GM18873 (cell line): ENCODE measurements around the gene MTX1.

Experiments used
- ATAC-seq: cut with Tn5 transposase; IDR thresholded peaks from one replicate; pipeline ENCODE4 v1.9.1; 2021; ENCODE audit warnings: mild to moderate bottlenecking, moderate library complexity, moderate number of reproducible peaks; ENCODE audit not compliant: unreplicated experiment, low FRiP score

Gene MTX1

DNA sequence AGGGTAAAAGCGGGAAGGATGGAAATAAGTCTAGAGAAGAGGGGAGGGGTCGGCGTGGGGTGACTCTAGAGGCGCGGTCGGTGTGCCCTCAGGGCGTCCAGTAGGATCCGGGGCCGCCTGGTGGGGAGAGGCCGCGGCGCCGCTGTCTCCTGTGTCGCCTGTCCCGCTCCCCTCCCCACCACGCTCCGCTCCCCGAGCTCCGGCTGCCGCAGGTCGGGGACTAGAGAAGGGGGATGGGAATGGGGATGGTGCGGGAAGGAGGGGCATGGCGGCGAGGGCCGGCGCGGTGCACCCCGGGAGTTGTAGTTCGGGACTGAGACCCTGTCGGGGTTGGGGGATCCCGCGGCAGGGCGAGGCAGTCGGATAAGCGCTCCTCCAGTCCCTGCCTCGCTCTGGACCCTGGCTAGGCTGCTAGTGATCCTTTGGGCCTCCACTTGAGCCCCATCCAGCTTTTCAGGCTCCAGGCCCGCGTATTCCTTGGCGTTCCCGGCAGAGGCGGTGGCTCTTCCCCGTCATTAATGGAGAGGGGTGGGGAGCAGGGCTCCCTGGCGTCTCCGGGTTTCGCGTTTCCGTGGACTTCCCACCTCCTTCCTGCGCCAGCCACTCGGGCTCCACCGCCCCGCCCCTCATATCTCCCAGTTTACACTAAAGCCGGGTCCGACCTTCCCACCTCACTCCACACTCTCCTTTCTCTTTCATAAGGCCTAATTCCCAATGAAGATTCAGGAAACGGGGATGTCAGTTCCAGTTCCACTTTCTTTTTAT lies 46.9 kb downstream of the MTX1 start, which contains the start of gene ENTREP3:
ENTREP3 (minus strand) TSS at position 241 of the 765 bp plus-strand sequence. CDS start 606 bp downstream, outside the sequence.
- no peak for ATAC-seq

DNA sequence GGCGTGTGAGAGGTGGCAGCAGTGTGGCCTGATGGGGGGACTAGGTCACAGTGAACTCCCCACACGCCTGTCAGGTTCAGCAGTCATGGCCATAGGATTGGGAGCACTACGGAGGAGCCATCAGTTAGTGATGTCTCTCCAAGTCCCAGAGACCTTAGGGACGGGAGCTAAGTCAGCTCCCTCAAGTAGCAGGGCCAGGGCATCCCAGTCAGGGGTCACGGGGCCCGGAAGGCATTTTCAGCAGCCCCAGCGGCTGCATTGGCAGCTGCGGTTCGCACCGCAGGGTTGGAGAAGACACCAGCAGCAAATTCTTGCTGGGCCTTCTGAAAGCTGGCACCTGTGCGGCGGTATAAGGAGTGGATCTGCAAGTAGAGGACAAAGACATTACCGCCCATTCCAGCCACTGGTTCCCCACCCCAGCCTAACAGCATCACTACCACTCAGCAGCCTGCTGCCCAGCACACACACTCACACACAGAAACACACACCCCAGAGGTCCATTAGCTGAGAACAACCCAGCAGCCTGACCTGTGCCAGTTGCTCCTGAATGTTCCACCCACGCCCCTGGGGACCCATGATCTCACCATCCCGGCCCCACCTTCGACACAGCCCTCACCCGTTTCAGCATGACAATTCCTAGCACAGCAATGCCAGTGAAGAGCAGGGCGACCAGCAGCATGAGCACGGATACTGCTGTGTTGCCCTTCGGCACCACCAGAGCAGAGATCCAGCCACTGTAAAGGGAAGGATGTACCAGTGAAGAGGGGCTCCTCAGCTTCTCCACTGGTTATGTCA lies 47.8 kb downstream of the MTX1 start:
- ATAC-seq: no peak

DNA sequence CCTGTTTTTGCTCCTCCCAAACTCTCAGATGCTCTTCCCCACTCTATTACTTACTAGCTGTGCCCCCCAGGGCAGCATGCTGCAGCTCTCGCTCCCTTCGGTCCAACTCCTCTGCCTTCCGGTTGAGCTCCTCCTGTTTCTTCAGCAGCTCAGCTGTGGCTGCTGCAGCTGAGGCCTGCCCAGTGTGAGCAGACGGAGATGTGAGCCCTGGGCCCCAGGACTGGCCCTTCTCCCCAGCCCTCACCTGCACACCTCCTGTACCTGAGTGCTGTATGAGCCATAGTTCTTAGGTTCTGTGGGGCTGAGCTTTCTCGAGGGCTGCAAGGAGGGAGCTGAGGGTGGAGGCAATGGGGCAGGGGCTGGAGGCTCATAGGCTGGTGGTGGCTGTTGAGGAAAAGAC lies 51.8 kb downstream of the MTX1 start:
- ATAC-seq: no peak

DNA sequence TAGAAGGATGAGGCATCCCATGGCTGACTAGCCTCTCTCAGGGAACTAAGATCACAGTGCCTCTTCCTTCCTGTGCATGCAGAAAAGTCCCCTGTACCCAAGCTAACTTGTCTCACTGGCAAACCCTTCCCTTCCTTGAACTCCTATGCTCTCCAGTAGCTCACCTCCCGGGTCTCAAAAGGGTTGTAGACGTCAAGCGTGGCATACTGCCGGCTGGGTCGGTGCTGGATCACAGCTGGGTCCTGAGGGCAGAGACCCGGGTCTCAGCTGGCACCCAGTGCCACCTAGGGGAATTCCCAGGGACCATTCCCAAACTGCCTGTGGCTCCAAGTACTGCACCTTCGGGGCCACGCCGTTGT lies 53.0 kb downstream of the MTX1 start:
- no peak for ATAC-seq

DNA sequence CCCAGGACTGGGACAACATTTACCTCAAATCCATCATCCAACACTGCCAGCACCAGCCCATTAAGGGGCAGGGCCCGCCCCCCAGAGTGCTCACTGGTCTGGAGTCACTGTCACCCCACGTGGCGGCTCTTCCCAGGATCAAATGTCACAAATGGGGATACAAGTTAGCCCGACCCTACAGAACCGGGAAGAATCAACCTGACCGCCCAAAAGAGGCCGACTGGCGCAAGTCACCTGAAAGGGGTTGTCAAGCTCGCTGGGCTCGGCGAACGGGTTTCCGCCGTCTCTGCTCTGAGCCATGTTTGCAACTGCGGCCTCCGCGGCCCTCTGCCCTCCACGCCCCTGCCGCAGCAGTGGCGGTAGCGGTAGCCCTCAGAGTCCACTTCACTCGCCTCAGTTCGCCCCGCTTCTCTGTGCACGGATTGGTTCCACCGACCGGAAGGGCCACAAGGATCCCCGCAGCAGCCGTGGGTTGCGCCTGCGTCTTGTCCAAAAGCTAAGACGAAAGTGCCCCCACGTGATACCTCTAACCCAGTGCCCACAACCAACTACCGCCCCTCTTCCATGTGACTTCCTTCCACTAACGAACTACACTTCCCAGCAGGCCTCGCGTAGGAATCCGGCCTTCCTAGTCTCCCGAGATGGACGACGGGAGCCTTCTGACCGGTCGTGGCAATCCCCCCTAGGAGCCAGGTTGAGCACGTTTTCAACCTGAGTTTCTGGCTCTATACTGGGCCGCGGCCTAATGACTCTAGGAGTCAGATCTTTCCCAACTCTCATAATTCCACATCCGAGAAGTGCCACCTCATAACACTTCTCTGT lies 53.6 kb downstream of the MTX1 start, which contains the start of gene SCAMP3:
SCAMP3 (minus strand) TSS at position 509 of the 822 bp plus-strand sequence; CDS start at position 300, 209 bp downstream.
- ATAC-seq: peak; percentile 79

DNA sequence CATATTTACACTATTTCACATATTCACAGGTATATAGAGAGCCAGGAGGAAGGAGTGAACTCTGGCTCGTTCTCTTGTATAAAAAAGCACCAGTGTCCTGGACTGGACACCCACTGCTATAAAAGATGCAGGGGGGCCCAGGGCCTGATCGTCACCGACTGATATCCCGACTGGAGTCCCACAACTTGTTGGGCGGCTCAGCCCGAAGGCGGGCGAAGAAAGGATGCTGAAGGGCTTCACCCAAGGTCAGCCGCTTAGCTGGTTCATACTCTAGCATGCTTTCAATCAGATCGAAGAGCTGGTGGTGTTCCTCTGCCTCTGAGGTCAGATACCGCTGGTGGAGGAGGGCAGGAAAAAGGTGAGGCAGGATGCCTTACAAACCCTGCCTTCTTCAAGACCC lies 54.6 kb downstream of the MTX1 start:
- no peak for ATAC-seq
